CD4-positive, alpha-beta T cell treated with Interleukin-4 for 4 hours (primary cell): ENCODE data around the gene SLC37A3.
"Not testable (repeated sequence)": the region's sequence is repeated elsewhere in the genome, so short reads cannot be mapped to it uniquely, and the experiment has no call there.

Experiments used
- DNase-seq: peaks from one replicate; pipeline ENCODE4 v3.0.0-alpha.2; 2020

SLC37A3 gene

DNA sequence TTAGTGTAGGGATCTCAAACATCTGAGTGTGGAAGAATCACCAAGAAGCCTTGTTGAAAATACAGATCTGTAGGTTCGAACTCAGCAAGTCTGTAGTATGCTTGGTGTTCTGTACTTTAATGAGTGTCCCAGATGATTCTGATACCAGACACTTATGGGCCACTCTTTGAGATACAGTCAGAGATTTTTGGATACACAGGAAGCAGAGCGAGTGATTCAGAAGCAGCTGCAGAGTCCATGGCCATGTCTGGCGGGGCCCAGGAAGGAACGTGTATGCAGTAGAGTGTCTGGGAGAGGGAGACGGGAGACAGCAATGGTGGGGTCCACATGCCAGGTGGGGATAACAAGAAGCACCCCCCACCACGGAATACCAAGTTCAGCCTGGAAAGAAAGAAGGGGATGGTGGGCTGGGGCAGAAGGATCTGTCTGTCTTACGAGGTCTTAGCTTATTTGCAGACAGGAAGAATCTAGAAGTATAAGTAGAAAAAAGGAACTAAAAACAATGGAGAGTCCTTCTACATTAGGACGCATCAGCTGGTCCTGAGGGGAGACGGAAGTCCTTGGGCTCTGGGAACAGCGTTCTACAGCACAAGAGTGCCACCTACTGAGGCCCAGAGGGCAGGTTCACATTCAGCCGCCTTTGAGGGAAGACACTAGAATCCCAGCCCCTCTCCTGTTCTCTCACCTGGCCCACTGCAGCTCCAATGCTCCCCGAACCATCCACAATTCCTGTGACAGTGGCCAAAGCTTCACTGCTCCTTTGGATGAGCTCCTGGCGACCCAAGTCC is 55.4 kb downstream of the SLC37A3 start:
- peak; percentile 10 for DNase-seq

DNA sequence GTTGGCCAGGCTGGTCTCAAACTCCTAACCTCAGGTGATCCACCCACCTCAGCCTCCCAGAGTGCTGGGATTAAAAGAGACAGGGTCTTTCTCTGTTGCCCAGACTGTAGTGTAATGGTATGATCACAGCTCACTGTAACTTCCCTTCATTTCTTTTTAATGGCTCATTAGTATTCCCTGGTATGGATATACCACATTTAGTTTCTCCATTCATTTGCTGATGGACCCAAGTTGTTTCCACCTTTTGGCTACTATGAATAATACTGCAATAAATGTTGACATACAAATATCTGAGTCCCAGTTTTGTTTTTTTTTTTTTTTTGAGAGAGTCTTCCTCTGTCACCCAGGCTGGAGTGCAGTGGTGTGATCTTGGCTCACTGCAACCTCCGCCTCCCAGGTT is 59.4 kb downstream of the SLC37A3 start:
- DNase-seq = not testable (repeated sequence)

DNA sequence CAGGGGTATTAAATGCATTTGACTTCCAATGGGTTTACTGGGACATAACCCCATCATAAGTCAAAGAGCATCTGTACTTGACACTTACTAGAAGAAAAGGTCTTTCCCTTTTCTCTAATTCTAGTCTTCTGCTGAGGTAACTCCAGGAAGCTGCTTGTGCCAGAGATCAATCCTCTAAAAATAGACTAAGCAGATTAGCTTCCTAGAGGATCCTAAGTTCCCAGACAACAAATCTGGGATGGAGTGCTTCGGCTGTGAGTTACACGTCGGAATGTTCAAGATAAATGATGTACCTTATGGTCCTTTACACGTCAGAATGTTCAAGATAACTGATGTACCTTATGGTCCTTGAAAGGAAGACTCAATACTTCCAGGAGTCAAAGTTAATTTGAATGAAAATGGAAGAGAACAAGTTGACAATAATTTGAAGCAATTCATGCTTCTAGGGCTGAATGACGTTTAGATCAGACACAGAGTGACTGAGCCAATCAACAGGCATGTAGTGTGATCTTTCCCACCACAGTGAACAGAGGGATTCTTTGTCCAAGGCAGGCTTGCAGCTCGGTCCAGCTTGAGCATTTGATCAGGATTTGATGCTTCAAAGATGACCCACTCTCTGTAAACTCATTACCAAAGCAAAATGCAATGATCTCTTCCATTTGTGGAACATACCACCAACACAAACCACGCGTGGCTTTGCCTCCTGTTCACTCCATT is 63.8 kb downstream of the SLC37A3 start:
- no peak for DNase-seq

DNA sequence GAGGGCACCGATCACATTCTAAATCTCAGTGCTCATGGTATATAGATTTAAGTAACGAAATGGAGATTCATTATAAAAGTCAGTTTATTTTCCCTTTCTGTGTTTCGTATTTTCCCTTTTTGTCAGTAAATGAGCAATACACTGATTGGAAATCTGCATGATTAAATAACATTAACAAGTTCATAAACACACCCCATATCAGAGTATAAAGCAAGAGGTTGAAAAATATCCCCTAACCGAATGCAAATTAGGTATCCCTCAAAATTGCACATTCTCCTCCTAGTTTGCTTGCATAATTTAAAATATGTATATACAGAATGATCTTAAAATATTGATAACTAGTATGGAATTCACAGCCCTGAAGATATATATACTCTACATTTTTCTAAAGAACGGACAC is 64.6 kb downstream of the SLC37A3 start:
- DNase-seq = no peak

DNA sequence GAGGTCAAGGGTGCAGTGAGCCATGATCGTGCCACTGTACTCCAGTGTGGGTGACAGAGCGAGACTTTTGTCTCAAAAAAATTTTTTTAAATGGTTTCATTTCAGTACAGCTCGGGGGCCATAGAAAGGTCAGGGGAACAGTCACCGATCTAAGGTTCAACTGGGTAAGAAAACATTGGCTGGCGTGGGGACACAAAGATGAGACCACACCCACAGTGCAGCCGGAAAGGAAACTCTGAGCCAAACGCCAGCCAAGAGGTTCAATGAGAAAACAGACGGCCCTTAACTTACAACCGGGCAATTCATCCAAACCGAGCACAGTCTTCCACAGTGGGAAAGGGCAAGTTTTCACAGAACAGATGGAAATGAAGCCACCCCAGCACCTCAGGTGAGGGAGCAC is 65.1 kb downstream of the SLC37A3 start:
- no peak for DNase-seq

DNA sequence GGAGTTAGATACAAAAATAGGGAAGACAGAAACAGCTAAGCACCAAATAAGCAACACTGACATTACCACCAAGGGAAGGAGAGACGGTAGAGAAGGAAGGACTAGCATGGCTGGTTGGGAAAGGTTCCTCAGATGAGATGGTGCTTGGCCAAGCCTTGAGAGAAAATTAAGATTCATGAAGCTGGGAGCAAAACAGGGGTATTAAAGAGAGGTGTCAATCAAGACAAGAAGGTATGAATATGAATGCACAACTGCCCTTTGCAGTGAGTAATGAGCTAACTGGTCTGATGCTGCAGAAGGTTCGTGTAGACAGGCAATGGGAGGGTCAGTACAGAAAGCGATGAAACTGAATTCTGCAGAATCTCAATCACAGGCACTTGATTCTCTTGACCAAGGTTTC is 67.7 kb downstream of the SLC37A3 start:
- no peak for DNase-seq

DNA sequence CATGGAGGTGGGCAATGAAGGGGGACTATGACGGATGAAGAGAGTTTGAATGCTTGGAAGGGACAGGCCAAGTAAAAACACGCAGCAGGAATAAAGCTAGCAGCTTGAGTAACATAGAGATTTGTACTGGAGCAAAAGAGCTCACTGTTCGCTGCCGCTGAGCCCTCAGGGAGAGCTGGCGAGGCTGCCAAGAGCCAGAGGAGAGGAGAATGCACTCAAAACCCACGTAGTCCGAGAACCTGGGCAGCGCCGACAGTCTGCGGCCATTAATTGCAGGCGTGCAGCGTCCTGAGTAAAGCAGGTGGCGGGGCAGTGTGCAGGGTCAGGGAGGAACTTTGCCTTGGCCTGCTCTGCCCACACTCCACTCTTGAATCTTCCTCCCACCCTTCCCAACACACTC is 68.2 kb downstream of the SLC37A3 start:
- DNase-seq = no peak

DNA sequence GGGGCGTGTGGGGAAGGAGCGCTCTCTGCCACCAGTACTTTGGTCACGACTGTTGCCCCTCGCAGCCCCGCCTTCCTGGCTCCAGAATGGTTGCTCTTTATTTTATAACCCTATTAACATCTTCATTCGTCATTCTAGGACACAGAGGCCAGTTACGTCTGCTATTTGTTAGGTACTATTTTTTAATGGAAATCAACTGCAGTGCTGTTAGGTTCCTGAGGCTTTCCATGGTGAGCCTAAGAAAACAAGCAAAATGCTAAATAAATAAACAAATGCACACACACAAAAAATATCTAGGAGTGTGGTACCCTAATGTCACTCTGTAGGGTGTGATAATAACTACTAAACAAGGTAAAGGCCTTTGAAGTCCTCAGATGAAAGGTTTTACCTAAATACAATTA is 71.1 kb downstream of the SLC37A3 start:
- no peak for DNase-seq

DNA sequence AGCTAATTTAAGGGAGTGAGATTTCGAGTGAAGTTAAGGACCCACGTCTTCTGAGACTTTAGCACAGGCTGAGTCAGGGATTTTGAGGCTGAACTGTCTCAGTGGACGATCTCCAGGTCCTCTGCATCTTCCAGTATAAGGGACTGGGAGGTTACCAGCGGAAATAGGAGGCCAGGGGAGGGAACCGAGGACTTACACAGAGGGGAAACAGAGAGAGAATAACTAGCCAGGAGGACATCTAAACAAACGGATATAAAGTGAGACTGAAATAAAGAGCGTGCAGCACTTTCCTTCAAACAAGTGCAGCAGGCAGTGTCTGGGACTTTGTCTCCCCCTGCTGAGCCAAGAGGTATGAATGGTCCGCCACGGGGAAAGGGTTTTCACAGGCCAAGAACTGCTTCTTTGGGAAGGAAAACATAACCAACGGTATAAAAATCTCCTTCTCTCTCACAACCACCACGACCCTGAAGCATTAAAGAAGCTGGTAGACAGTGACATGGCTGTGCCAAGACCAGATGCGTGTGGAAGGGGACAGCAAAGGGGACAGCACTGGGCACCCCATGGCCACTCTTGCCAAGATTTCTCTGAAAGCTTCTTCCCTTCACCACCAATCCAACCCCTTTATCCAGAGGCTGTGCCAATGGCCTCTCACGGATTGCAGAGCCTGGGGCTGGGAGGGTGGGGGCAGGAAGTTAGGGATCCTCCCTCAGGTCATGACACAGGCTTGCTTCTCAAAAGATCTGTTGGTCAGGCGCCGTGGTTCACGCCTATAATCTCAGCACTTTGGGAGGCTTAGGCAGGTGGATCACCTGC is 72.0 kb downstream of the SLC37A3 start:
- peak; percentile 55 for DNase-seq

DNA sequence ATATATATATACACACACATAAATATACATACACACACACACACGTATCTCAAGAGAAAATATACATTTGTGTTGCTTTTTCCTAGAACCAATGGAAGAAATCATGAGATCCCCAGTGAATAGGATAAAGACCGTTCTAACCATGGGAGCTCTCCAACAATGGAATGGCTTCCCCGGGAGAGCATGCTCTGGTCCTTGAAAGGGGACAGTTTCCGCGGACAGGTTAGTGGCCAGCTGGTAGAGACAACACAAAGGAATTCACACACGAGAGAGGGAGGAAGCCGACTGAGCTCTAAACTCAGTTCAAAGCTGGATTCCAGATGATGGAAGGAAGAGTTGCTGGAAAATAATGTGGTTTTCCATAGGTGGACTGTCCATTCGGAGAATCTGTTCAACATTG is 72.7 kb downstream of the SLC37A3 start:
- no peak for DNase-seq

DNA sequence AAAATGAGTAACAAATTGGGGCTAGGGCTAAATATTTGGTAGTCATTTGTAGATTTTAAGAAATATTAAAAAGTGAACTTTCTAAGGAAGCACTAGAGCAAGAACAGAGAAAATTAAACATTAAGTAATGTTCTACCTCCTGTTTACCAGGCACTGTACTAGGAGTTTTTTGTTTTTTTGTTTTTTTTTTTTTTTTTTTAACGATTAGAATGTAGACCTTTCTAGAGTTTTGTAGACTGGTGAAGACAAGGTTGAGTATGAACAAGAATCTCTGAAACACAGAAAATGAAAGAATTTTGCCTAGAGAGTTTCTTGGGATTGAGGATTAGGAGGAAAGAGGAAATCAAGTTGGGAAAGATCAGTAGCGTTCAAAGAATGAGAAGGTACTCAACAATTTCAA is 73.6 kb downstream of the SLC37A3 start:
- no peak for DNase-seq

DNA sequence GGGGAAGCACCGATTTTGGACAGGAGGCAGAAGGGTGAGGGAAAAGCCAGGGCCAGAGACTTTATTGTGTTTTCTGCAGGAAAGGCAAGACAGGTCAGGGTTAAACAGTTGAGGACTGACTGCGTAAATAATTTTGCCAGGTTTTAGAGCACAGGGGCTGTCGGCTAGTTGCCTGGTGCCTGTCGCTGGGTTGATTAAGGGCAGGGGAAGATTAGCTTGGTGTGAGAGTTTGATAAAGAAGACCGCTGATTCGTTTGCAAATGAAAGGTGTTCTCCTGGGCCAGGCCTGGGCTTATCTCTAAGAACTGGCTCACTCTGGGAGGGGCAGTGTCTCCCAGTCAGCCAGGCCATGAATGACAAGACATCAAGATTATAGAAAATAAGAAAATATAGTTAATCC is 75.6 kb downstream of the SLC37A3 start:
- no peak for DNase-seq

DNA sequence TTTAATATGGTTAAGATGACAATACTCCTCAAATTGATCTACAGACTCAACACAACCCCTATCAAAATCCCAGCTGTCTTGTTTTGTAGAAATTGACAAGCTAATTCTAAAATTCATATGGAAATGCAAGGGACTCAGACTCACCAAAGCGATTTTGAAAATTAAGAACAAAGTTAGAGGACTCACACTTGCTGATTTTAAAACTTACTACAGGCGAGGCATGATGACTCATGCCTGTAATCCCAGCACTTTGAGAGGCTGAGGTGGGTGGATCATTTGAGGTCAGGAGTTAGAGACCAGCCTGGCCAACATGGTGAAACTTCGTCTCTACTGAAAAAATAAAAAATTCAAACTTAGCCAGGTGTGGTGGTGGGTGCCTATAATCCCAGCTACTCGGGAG is 78.3 kb downstream of the SLC37A3 start:
- not testable (repeated sequence) for DNase-seq

DNA sequence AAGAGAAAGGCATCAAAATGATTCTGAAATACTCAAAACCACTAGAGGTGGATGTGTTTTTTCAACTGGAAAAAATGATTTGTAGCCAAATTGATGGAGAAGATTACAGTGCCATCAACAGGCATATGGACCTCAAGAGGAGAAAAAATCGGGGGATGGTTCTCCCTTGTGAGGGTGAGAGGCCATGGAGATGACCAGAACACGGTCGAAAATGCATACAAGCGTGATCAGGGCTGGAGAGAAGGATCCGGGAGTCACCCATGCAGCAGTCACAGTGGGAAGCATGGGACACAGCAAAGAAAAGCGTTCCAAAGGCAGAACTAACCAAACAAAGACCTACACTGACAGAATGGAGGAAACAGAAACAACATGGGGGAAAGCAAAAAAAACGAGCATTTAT is 80.3 kb downstream of the SLC37A3 start:
- no peak for DNase-seq

DNA sequence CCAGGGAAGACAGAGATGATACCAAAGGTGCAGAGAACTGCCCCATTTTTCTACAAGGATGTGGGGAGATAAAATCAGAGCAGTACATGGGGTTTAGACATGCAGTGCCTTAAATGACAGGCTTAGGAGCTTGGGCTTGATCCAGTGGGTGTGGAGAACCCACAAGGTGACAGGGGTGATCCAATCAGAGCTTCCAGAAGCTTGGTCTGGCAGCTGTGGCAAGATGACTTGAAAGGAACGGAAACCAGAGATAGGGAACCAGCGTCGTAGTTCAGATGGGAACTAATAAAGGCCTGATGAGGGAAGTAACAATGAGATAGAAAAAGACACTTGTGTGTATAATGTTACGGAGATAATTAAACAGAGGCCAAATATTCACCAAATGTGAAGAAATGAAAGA is 80.7 kb downstream of the SLC37A3 start:
- DNase-seq = peak; percentile 13

DNA sequence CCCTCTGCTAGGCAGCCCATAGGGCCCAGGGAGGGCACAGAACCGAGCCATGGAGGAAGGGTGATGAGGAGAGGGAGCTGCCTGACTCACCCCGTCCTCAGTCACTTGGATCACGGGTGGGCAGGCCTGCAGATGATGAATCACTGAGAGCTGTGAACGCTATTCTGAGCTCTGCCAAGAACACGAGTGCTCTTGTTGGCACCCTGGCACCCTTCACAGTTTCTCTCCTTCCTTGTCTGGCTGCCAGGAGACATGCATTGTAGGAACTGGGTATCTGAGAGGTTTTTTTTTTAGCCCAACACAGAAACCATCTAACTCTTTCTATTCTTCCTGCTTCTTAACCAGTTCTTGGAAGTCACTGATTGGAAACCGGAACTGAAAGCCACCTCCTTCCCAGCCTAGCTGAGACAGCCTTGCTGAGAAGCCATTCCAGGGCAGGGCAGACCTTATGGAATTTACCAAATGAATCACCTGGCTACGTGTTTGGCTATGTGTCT is 82.1 kb downstream of the SLC37A3 start:
- DNase-seq = no peak

DNA sequence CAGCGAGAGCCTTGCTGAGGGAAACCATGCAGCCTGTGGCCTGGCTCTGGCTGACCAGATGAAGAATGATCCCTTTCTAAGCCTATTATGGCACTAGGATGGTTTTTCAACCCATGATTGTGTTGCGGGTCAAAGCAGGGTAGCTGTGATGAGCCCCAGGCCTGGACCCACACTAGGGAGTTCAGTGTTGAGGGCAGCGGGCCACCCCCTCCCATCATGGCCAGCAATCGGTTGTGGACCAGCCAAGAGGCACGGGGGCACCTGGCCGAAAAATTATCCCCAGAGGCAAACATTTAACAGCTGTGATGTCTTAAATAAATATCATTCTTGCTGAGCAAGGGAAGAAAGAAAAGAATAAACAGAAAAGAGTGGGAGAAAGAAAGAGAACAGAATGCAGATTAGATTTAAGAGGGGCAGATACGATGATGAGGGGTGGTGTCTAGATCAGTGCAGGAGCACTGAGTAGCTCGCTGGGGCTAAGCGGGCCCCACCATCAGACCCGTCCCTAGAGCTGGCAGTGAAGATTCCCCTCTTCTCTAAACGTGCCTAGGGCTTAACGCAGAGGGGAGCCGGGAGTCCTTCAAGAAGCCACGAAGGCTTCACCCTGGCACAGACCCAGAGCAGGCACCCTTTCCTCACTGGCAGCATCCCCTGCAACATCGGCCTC is 82.7 kb downstream of the SLC37A3 start:
- no peak for DNase-seq

DNA sequence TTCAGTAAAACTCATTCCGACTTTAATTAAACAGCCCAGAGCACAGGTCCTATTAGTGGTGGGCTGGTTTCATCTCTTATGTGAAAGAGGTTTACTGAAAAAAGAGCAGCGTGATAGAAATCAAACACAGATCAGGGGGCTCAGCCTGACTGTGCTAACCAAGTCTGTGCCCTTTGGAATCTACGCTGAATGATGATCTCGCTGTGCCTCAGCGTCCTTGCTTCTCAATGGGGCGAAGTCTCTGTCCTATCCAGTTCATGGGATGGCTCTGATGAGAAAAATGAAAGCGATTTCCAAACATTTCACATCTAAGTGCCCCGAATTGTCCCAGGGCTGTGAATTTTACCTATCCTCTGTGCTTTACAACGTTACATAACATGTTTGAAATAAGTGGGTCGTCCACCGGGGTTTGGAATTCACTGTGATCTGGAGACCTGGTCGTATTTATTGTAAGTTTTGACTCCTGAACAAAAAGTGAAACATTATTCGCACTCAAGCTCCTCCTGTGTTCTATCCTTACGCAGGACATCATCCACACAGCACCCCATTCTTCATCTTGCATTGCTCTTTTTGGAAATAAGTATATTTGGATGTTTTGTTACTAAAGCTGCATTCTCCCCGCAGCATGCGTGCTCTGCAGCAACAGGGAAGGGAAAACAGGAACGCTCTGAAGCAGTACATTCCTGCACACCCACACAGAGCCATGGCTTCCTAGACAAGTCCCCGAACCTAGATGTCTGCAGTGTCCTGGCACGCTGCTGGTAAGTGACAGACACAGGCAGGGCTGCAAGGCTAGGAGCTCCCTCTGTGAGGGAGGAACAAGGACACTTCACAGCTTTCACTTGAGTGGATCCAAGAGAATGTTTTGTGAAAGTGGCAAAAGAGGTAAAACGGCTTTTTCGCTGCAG is 83.5 kb downstream of the SLC37A3 start:
- no peak for DNase-seq

DNA sequence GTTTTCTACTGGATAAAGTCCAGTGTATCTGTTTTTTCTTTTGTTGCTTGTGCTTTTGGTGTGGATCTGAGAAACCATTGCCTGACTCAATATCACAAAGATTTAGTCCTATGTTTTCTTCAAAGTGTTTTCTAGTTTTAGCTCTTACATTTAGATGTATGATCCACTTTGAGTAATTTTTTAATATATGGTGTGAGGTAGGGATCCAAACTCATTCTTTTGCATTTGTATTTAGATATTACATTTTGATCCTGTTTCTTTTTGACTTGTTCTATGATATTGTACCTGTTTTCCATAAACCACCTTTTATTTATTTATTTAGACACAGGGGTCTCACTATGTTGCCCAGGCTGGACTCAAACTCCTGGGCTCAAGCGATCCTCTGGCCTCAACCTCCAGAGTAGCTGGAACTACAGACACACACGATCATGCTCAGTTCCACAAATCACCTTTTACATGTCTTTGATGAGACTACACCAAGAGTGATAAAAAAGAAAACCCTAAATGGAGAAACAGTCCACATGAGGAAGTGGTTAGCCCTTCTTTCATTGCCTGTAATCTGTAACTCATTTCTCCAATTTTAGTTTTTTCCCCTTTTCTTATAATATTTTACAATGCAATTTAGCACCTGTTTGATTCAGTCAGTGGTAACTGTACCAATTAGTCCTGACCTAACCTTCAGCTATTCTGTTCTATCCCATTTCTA is 86.0 kb downstream of the SLC37A3 start:
- no peak for DNase-seq

DNA sequence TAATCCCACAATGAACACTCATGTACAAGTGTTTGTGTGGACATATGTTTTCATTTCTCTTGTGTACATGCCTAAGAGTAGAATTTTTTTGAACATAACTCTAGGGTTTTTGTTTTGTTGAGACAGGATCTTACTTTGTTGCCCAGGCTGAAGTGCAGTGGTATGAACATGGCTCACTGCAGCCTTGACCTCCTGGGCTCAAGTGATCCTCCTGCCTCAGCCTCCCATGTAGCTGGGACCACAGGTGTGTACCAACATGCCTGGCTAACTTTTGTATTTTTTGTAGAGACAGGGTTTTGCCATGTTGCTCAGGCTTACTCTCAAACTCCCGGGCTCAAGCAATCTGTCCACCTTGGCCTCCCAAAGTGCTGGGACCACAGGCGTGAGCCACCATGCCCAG is 87.2 kb downstream of the SLC37A3 start:
- DNase-seq = not testable (repeated sequence)

DNA sequence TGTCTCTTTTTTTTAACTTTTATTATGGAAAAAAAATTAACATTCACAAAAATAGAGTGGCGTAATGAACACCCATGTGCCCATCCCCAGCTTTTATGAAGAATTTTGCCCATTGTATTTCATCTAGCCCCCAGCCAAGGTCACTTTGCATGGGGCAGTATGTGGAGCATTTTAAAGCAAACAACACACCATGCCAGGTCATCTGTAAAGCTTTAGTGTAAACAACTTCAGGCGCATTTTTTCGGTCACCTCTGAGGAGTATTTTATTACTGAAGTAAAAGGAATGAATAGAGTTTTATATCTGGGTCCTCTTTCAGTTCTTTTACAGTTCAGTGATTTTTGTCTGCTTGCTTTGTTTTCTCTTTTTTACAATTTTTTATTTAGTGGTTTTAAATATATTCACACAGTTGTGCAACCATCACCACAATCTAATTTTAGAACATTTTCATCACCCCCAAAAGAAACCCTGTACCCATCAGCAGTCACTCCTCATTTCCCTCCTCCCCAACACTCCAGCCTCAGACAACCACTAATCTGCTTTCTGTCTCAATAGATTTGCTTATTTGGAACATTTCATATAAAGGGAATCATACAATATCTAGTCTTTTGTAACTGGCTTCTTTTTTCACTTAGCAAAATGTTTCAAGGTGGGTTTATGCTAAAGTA is 87.9 kb downstream of the SLC37A3 start:
- DNase-seq = no peak
